Measurements from ENCODE around the gene OPN3. TPM values are rescaled to one million over a fixed set of nuclear protein-coding genes. Genes with fewer than 3 reads are reported as not detected.

The OPN3 gene
- total RNA-seq, 1 experiment from 2014 or later: 7.8 TPM

GRCh38 chr1:241586905-241587512 lies 53.2 kb downstream of the OPN3 start:
- Mint-ChIP-seq H3K4me3 (ENCODE audit: unreplicated experiment) (no peak overlapping the region), H3K4me1 (ENCODE audit: low read depth, unreplicated experiment) (peaks cover 16% of the 10 kb centered on the region), H3K27ac (ENCODE audit: unreplicated experiment) (no peak overlapping the region), H3K27me3 (ENCODE audit: insufficient read depth, unreplicated experiment) (no peaks in the 10 kb centered on the region), H3K36me3 (ENCODE audit: insufficient read depth, unreplicated experiment) (no peaks in the 10 kb centered on the region), H3K9me3 (ENCODE audit: unreplicated experiment) (no peaks in the 10 kb centered on the region)
- ChIA-PET CTCF (no interaction called here), POLR2A (no interaction called here)
- no peak for DNase-seq
- H3K9me3 ChIP-seq: no peaks in the 10 kb centered on the region
- no TSS peak for BruUV-seq (replicated peaks)
- no peak for TF ChIP-seq CTCF (IDR thresholded peaks at IDR 0.05; ENCODE audit: insufficient read depth in 1 of 2, low read depth in 1 of 2, low read length in 1 of 2, severe bottlenecking in 1 of 2, unreplicated experiment in 1 of 2)
- peaks cover 18% of the 10 kb centered on the region for H3K4me1 ChIP-seq
- no peak overlapping the region for H3K4me3 ChIP-seq (ENCODE audit: low read depth, low read length)
- H3K27me3 ChIP-seq (replicated peaks; ENCODE audit: control insufficient read depth, insufficient read depth, low read length): no peaks in the 10 kb centered on the region
- H3K36me3 ChIP-seq (ENCODE audit: control insufficient read depth, insufficient read depth, low read length): no peaks in the 10 kb centered on the region
- intact Hi-C loops (cut with micrococcal nuclease; ENCODE audit: unreplicated experiment): no loop called here

GRCh38 chr1:241582921-241583321 lies 57.2 kb downstream of the OPN3 start:
- POLR2A ChIA-PET: no interaction called here
- no TSS peak for BruUV-seq (replicated peaks)
- TF ChIP-seq CTCF (IDR thresholded peaks at IDR 0.05; ENCODE audit: insufficient read depth in 1 of 2, low read depth in 1 of 2, low read length in 1 of 2, severe bottlenecking in 1 of 2, unreplicated experiment in 1 of 2): no peak
- no peaks in the 10 kb centered on the region for H3K9me3 ChIP-seq
- Mint-ChIP-seq H3K9me3 (ENCODE audit: unreplicated experiment) (no peaks in the 10 kb centered on the region), H3K27me3 (ENCODE audit: insufficient read depth, unreplicated experiment) (no peaks in the 10 kb centered on the region), H3K27ac (ENCODE audit: unreplicated experiment) (no peak overlapping the region), H3K4me3 (ENCODE audit: unreplicated experiment) (no peak overlapping the region), H3K4me1 (ENCODE audit: low read depth, unreplicated experiment) (no peaks in the 10 kb centered on the region), H3K36me3 (ENCODE audit: insufficient read depth, unreplicated experiment) (no peaks in the 10 kb centered on the region)
- H3K27me3 ChIP-seq (replicated peaks; ENCODE audit: control insufficient read depth, insufficient read depth, low read length): no peaks in the 10 kb centered on the region
- intact Hi-C loops (cut with micrococcal nuclease; ENCODE audit: unreplicated experiment): no loop called here
- H3K36me3 ChIP-seq (ENCODE audit: control insufficient read depth, insufficient read depth, low read length): no peaks in the 10 kb centered on the region
- DNase-seq: no peak
- H3K4me1 ChIP-seq: no peaks in the 10 kb centered on the region
- no peak overlapping the region for H3K4me3 ChIP-seq (ENCODE audit: low read depth, low read length)
- CTCF ChIA-PET: no interaction called here

GRCh38 chr1:241579434-241579833 lies 60.7 kb downstream of the OPN3 start:
- Histone ChIP-seq H3K27me3 (replicated peaks; ENCODE audit: control insufficient read depth, insufficient read depth, low read length) (no peaks in the 10 kb centered on the region), H3K9me3 (no peaks in the 10 kb centered on the region), H3K4me3 (ENCODE audit: low read depth, low read length) (no peak overlapping the region), H3K36me3 (ENCODE audit: control insufficient read depth, insufficient read depth, low read length) (no peaks in the 10 kb centered on the region), H3K4me1 (no peaks in the 10 kb centered on the region)
- Mint-ChIP-seq H3K4me1 (ENCODE audit: low read depth, unreplicated experiment) (no peaks in the 10 kb centered on the region), H3K27ac (ENCODE audit: unreplicated experiment) (no peak overlapping the region), H3K27me3 (ENCODE audit: insufficient read depth, unreplicated experiment) (peaks cover 2% of the 10 kb centered on the region), H3K4me3 (ENCODE audit: unreplicated experiment) (no peak overlapping the region), H3K36me3 (ENCODE audit: insufficient read depth, unreplicated experiment) (no peaks in the 10 kb centered on the region), H3K9me3 (ENCODE audit: unreplicated experiment) (no peaks in the 10 kb centered on the region)
- CTCF ChIA-PET: no interaction called here
- no peak for DNase-seq
- POLR2A ChIA-PET: no interaction called here
- no peak for TF ChIP-seq CTCF (IDR thresholded peaks at IDR 0.05; ENCODE audit: insufficient read depth in 1 of 2, low read depth in 1 of 2, low read length in 1 of 2, severe bottlenecking in 1 of 2, unreplicated experiment in 1 of 2)
- no TSS peak for BruUV-seq (replicated peaks)
- intact Hi-C loops (cut with micrococcal nuclease; ENCODE audit: unreplicated experiment): no loop called here
